PC-9 (cell line): ENCODE data around the gene EPS8L2.

Source experiments
- EZH2 ChIP-seq: fragments of 200-600 bp; sonication (generic); IDR thresholded peaks from 2 replicates; pipeline ENCODE4 v1.8.0; 2017; ENCODE audit warnings: antibody characterized with exemption, low read depth
- TF ChIP-seq, protein P1 (sequence below): fragments of 200-600 bp; sonication (generic); conservative IDR thresholded peaks from 2 replicates; pipeline ENCODE4 v1.6.1; 2017; ENCODE audit warnings: mixed run types, antibody characterized with exemption, mild to moderate bottlenecking, moderate library complexity

DNA sequence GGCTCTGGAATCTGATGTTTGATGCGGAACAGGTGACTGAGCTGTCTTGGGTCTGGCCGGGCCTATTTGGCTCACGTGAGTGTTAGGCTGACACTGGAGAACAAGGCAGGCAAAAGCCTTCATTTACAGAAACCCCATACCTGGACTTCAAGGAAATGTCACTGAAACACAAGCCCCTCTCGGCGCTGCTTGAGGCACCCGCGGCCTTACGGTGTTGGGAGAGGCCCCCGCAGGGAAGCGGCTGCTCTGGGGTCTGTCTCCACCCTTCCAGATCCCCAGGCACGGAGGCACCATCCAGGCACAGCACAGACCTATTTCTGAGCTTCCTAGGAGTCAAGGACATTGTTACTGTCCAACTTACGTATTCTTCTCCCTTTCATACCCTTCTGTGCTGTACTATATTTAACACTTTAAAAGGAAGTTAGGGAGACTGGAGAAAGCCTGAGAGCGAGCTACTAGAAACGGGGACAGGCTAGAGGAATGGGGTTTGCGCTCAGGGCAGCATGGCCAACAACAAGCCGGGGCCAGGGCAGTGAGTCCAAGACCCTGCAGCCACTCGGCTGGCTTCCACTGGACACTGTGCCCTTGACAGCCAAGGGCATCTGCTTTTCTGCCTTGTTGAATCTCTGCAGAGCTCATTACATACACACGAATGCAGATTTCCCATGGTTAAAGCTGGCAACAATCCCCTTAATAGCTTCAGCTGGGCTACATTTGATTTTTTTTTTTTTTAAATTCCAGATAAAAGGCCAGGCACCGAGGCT lies 45.2 kb upstream of the EPS8L2 start:
- TF ChIP-seq, protein P1, sequence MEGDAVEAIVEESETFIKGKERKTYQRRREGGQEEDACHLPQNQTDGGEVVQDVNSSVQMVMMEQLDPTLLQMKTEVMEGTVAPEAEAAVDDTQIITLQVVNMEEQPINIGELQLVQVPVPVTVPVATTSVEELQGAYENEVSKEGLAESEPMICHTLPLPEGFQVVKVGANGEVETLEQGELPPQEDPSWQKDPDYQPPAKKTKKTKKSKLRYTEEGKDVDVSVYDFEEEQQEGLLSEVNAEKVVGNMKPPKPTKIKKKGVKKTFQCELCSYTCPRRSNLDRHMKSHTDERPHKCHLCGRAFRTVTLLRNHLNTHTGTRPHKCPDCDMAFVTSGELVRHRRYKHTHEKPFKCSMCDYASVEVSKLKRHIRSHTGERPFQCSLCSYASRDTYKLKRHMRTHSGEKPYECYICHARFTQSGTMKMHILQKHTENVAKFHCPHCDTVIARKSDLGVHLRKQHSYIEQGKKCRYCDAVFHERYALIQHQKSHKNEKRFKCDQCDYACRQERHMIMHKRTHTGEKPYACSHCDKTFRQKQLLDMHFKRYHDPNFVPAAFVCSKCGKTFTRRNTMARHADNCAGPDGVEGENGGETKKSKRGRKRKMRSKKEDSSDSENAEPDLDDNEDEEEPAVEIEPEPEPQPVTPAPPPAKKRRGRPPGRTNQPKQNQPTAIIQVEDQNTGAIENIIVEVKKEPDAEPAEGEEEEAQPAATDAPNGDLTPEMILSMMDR: no peak
- no peak for TF ChIP-seq EZH2
